H1 (cell line): ENCODE data around the gene GPX4. TPM values are rescaled to one million over a fixed set of nuclear protein-coding genes. Genes with fewer than 3 reads are reported as not detected.

Experiments
- CTCF ChIA-PET: fragments of 300-600 bp; sonication (Branson Sonifier 250); formaldehyde crosslinking; loops from one replicate; lab custom pipeline; 2021; ENCODE audit not compliant: partially characterized antibody; lab: Charles Lee
- POLR2A ChIA-PET: fragments of 300-600 bp; sonication (Branson Sonifier 250); formaldehyde crosslinking; loops from one replicate; lab custom pipeline; 2021; ENCODE audit warnings: inconsistent platforms; ENCODE audit not compliant: partially characterized antibody; lab: Charles Lee
- DNase-seq, 2 experiments: peaks; one replicate each; pipeline versions ENCODE4 v3.0.0 to v3.0.0-alpha.2; 2010 to 2022; ENCODE audit warnings: low spot score in 2 of 2, low read depth in 1 of 2, mixed read lengths in 1 of 2
- FAIRE-seq: peaks from 2 replicates; lab custom pipeline; 2011; peaks lifted over from hg19 to GRCh38; lab: Jason Lieb, UNC
- H2AFZ ChIP-seq: 2 replicates; pipeline ENCODE4 v1.8.1; 2012; ENCODE audit warnings: low read length, inconsistent platforms
- H2AK5ac ChIP-seq: 2 replicates; pipeline ENCODE4 v1.6.1; 2013; ENCODE audit warnings: low read depth, low read length
- H2BK120ac ChIP-seq: replicated peaks from 2 replicates; pipeline ENCODE3; 2013; ENCODE audit warnings: low read depth, low read length, inconsistent platforms
- H2BK12ac ChIP-seq: 2 replicates; pipeline ENCODE4 v1.6.1; 2013; ENCODE audit warnings: low read depth, low read length
- H2BK15ac ChIP-seq: 2 replicates; pipeline ENCODE4 v1.6.1; 2013; ENCODE audit warnings: low read length
- H2BK20ac ChIP-seq: 2 replicates; pipeline ENCODE4 v1.6.1; 2013; ENCODE audit warnings: low read length
- H2BK5ac ChIP-seq: 2 replicates; pipeline ENCODE4 v1.6.1; 2013; ENCODE audit warnings: low read depth, low read length
- H3K14ac ChIP-seq: 2 replicates; pipeline ENCODE4 v1.6.1; 2013; ENCODE audit warnings: inconsistent platforms; ENCODE audit not compliant: insufficient read length
- H3K18ac ChIP-seq: 2 replicates; pipeline ENCODE4 v1.6.1; 2013; ENCODE audit warnings: low read length; ENCODE audit errors: extremely low read depth
- H3K23ac ChIP-seq: 2 replicates; pipeline ENCODE4 v1.6.1; 2013; ENCODE audit warnings: inconsistent platforms; ENCODE audit not compliant: insufficient read length
- H3K23me2 ChIP-seq: 2 replicates; pipeline ENCODE4 v1.6.1; 2013; ENCODE audit warnings: low read depth, low read length
- H3K27ac ChIP-seq: 2 replicates; pipeline ENCODE4 v1.6.1; 2011; ENCODE audit warnings: low read depth, low read length, inconsistent platforms
- H3K27me3 ChIP-seq, 4 experiments: replicated peaks in 1 of 4; 1 replicate in 1 of 4; 2 replicates in 3 of 4; pipeline versions ENCODE4 v1.6.1 to v1.8.1; 2011 to 2013; ENCODE audit warnings: low read length in 3 of 4, mild to moderate bottlenecking in 3 of 4, inconsistent platforms in 2 of 4, mixed read lengths in 2 of 4, moderate library complexity in 1 of 4; ENCODE audit not compliant: control insufficient read depth in 3 of 4, insufficient read depth in 3 of 4; ENCODE audit errors: extremely low read depth in 1 of 4
- H3K36me3 ChIP-seq, 4 experiments: 2 replicates each; pipeline versions ENCODE4 v1.6.1 to v1.8.1; 2011 to 2013; ENCODE audit warnings: mild to moderate bottlenecking in 4 of 4, low read length in 3 of 4, moderate library complexity in 2 of 4, control low read depth in 1 of 4, inconsistent platforms in 1 of 4; ENCODE audit not compliant: insufficient read depth in 4 of 4, control insufficient read depth in 2 of 4
- H3K4ac ChIP-seq: replicated peaks from 2 replicates; pipeline ENCODE3; 2013; ENCODE audit warnings: low read length, low read depth, mixed read lengths, inconsistent platforms; ENCODE audit not compliant: insufficient read length
- H3K4me1 ChIP-seq, 4 experiments: replicated peaks in 1 of 4; 1 replicate in 1 of 4; 2 replicates in 3 of 4; pipeline versions ENCODE4 v1.6.1 to v1.8.1; 2011 to 2013; ENCODE audit warnings: low read length in 3 of 4, inconsistent platforms in 2 of 4, mixed read lengths in 1 of 4; ENCODE audit not compliant: insufficient read depth in 4 of 4, control insufficient read depth in 3 of 4
- H3K4me2 ChIP-seq, 2 experiments: 2 replicates each; pipeline versions ENCODE4 v1.6.1 to v1.8.1; 2011 to 2013; ENCODE audit warnings: low read depth in 2 of 2, low read length in 2 of 2, control low read depth in 1 of 2, inconsistent platforms in 1 of 2, mild to moderate bottlenecking in 1 of 2; ENCODE audit not compliant: insufficient read depth in 1 of 2
- H3K4me3 ChIP-seq, 4 experiments: fragments of 200-600, 300-600 bp in 1 of 4; sonication (generic), shearing (Covaris generic), sonication (Bioruptor Twin) in 1 of 4; 2 replicates each; pipeline versions ENCODE4 v1.5.1 to v1.8.1; 2011 to 2016; ENCODE audit warnings: low read length in 4 of 4, low read depth in 3 of 4, control low read depth in 2 of 4, inconsistent platforms in 2 of 4, mild to moderate bottlenecking in 2 of 4, mixed read lengths in 1 of 4, moderate library complexity in 1 of 4; ENCODE audit not compliant: insufficient read depth in 2 of 4; ENCODE audit errors: extremely low read depth in 1 of 4
- H3K56ac ChIP-seq: replicated peaks from 2 replicates; pipeline ENCODE3; 2013; ENCODE audit warnings: low read depth, mild to moderate bottlenecking, mixed read lengths, low read length, inconsistent platforms; ENCODE audit not compliant: insufficient read length
- H3K79me1 ChIP-seq: 2 replicates; pipeline ENCODE4 v1.6.1; 2013; ENCODE audit warnings: low read depth, low read length, control low read depth
- H3K79me2 ChIP-seq, 2 experiments: 2 replicates each; pipeline versions ENCODE4 v1.6.1 to v1.8.1; 2012 to 2013; ENCODE audit warnings: low read length in 2 of 2, mild to moderate bottlenecking in 2 of 2, inconsistent platforms in 1 of 2; ENCODE audit not compliant: insufficient read depth in 2 of 2, control insufficient read depth in 1 of 2
- H3K9ac ChIP-seq, 4 experiments: replicated peaks in 1 of 4; 1 replicate in 1 of 4; 2 replicates in 3 of 4; pipeline versions ENCODE4 v1.6.1 to v1.8.1; 2011 to 2013; ENCODE audit warnings: low read depth in 3 of 4, low read length in 3 of 4, control low read depth in 2 of 4, mild to moderate bottlenecking in 2 of 4, moderate library complexity in 2 of 4, inconsistent platforms in 1 of 4; ENCODE audit errors: extremely low read depth in 1 of 4
- H3K9me3 ChIP-seq, 2 experiments: 2 replicates each; pipeline versions ENCODE4 v1.6.1 to v1.8.1; 2012 to 2013; ENCODE audit warnings: mild to moderate bottlenecking in 2 of 2, moderate library complexity in 2 of 2, control low read depth in 1 of 2, inconsistent platforms in 1 of 2, low read depth in 1 of 2, low read length in 1 of 2, mixed read lengths in 1 of 2; ENCODE audit not compliant: insufficient read depth in 2 of 2
- H4K20me1 ChIP-seq, 2 experiments: replicated peaks in 1 of 2; 2 replicates each; pipeline versions ENCODE3 to v1.8.1; 2011 to 2013; ENCODE audit warnings: inconsistent platforms in 2 of 2, low read length in 2 of 2, mild to moderate bottlenecking in 1 of 2; ENCODE audit not compliant: insufficient read depth in 2 of 2, control insufficient read depth in 1 of 2
- H4K5ac ChIP-seq: 2 replicates; pipeline ENCODE4 v1.6.1; 2013; ENCODE audit warnings: low read length, low read depth, mixed read lengths, inconsistent platforms; ENCODE audit not compliant: insufficient read length
- H4K8ac ChIP-seq: 2 replicates; pipeline ENCODE4 v1.8.0; 2013; ENCODE audit warnings: mild to moderate bottlenecking, moderate library complexity, low read length, inconsistent platforms; ENCODE audit not compliant: insufficient read depth; ENCODE audit errors: extremely low read depth
- H4K91ac ChIP-seq: replicated peaks from 2 replicates; pipeline ENCODE3; 2013; ENCODE audit warnings: low read length, mixed read lengths, inconsistent platforms; ENCODE audit not compliant: insufficient read length
- WGBS, 2 experiments: shearing (Covaris generic) in 1 of 2; methylation state at CpG; one replicate each; pipeline versions ENCODE4 v1.1.6 to v1.1.7; 2013 to 2015; ENCODE audit warnings: low lambda C conversion rate in 2 of 2, mixed read lengths in 2 of 2, inconsistent platforms in 1 of 2, low coverage in 1 of 2, missing lambda C conversion rate in 1 of 2; ENCODE audit not compliant: insufficient replicate concordance in 2 of 2, insufficient coverage in 1 of 2, insufficient read length in 1 of 2; ENCODE audit errors: extremely low coverage in 1 of 2, missing lambda C conversion rate in 1 of 2; 5-methylcytosine and 5-hydroxymethylcytosine counted together
- polyA plus RNA-seq, 7 experiments: library from polyadenylated mRNA; depleted of rRNA in 3 of 7; stranded (reverse) in 5 of 7; unstranded in 2 of 7; fragments of >200 nt in 5 of 7; fragments of 200-250 nt in 2 of 7; gene quantifications; 1 replicate in 5 of 7; 2 replicates in 1 of 7; 4 replicates in 1 of 7; pipeline versions ENCODE4 v1.2.1 to v1.2.3, GENCODE V29; 2011 to 2013; ENCODE audit warnings: missing spikeins in 2 of 7, mixed read lengths in 2 of 7
- total RNA-seq: library from RNA; stranded (reverse); fragmentation: NEBNext Ultra II Directional; extraction: Animal tissue kit (Norgen Biotek cat#: 25700); gene quantifications from 2 replicates; pipeline ENCODE4 v1.2.1, GENCODE V29; 2021
- TF ChIP-seq, protein P1 (sequence below): IDR thresholded peaks from 2 replicates; pipeline ENCODE4 v1.6.1; 2012; ENCODE audit warnings: inconsistent platforms
- TF ChIP-seq, protein P2 (sequence below), 3 experiments: IDR thresholded peaks; 1 replicate in 2 of 3; 2 replicates in 1 of 3; pipeline versions ENCODE4 v1.5.1 to v1.6.1; 2011; ENCODE audit warnings: low read length in 3 of 3, mild to moderate bottlenecking in 3 of 3, inconsistent platforms in 2 of 3, low read depth in 1 of 3, moderate library complexity in 1 of 3; ENCODE audit not compliant: insufficient read depth in 1 of 3; ENCODE audit errors: control extremely low read depth in 1 of 3

The GPX4 gene
- total and polyA plus RNA-seq, 2 of the 8 experiments (the other 6 are each of a cell fraction or from before 2014, with no cell fraction given), result 342 to 693 TPM

DNA sequence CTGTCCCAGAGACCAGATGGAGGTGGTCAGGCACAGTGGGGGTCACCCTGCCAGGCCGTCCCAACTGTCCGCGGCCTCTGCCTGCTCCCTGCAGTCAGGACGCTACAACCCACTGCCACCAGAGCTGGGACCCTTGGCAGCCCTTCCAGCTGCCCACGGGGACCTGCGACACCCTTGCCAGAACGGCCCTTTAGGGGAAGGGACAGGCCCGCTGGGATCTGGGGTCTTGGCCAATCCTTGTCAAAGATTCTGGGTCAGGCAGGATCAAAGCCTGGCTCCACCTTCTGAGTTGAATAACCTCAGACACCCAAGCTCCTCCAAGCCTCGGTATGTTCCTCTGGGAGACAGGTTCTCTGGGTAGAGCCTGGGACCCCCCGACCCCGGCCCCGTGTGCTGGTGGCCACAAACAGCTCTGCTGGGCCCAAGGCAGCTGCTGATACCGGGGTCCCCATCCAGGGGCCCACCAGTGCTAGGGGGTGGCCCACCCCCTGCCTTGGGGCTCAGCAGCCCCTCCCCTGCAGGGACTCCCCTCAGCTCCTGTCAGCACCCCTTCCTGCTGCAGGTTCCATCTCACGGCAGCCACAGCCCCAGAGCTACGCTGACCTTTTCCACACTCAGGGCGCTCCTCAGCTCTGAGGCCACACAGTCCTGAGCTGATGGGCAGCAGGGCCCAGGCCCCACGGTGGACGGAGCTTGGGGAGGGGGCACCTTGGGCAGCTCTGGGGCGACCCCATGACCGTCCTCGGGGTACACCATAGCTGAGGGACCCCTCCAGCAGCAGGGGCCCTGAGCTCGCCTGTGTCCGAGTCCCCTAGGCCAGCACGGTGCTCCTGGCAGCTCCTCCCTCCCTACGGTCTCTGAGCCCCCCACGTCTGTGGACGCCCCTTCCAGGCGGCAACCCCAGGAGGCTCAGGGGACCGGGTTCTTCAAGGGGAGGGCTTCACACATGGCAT is 51.8 kb downstream of the GPX4 start:
- no peak overlapping the region for H3K9ac ChIP-seq
- no peak overlapping the region for H3K4ac ChIP-seq
- no peak overlapping the region for H2BK12ac ChIP-seq
- H3K4me3 ChIP-seq, result no peak overlapping the region
- peaks cover 0 to 15% of the 10 kb centered on the region in 2 experiments for H4K20me1 ChIP-seq
- H2AK5ac ChIP-seq, result no peak overlapping the region
- H3K23me2 ChIP-seq, result no peaks in the 10 kb centered on the region
- peaks cover 0 to 12% (median 0%) of the 10 kb centered on the region in 4 experiments; a peak in 1 of 8 replicates for H3K36me3 ChIP-seq
- no peaks in the 10 kb centered on the region for H3K9me3 ChIP-seq
- H4K91ac ChIP-seq, result no peak overlapping the region
- no peaks in the 10 kb centered on the region for H3K27me3 ChIP-seq
- no peak overlapping the region for H2BK15ac ChIP-seq
- H3K18ac ChIP-seq, result no peak overlapping the region
- H4K5ac ChIP-seq, result no peak overlapping the region
- H3K27ac ChIP-seq, result no peak overlapping the region; the same call in 1 of the 2 replicates
- H2AFZ ChIP-seq, result no peak overlapping the region
- H3K56ac ChIP-seq, result no peak overlapping the region
- H4K8ac ChIP-seq, result peak overlapping the region; percentile 68
- 95% methylated on average over 27 of the region's 29 CpGs; no CpG with 5 or more reads in 1 of the 2 experiments for WGBS, 2 experiments
- ChIA-PET CTCF (interaction anchor here (0.6 to 3.1 kb wide), 8 partner anchors 11 to 68 kb away, joined by 3 to 9 read pairs (median 5); no protein-coding TSS in a partner anchor), POLR2A (interaction anchor here (0.8 to 1.8 kb wide), 10 partner anchors 8 to 160 kb away, joined by 3 to 6 read pairs (median 4); partner anchors contain the start of gene CIRBP)
- no peak overlapping the region for H3K4me2 ChIP-seq
- no peak overlapping the region for H3K23ac ChIP-seq
- H3K79me2 ChIP-seq, result peaks cover 0 to 6% of the 10 kb centered on the region in 2 experiments; a peak in 1 of 4 replicates
- TF ChIP-seq, protein P1, sequence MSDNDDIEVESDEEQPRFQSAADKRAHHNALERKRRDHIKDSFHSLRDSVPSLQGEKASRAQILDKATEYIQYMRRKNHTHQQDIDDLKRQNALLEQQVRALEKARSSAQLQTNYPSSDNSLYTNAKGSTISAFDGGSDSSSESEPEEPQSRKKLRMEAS, result no peak
- TF ChIP-seq, protein P2, sequence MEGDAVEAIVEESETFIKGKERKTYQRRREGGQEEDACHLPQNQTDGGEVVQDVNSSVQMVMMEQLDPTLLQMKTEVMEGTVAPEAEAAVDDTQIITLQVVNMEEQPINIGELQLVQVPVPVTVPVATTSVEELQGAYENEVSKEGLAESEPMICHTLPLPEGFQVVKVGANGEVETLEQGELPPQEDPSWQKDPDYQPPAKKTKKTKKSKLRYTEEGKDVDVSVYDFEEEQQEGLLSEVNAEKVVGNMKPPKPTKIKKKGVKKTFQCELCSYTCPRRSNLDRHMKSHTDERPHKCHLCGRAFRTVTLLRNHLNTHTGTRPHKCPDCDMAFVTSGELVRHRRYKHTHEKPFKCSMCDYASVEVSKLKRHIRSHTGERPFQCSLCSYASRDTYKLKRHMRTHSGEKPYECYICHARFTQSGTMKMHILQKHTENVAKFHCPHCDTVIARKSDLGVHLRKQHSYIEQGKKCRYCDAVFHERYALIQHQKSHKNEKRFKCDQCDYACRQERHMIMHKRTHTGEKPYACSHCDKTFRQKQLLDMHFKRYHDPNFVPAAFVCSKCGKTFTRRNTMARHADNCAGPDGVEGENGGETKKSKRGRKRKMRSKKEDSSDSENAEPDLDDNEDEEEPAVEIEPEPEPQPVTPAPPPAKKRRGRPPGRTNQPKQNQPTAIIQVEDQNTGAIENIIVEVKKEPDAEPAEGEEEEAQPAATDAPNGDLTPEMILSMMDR (IDR thresholded peaks at IDR 0.05; ENCODE audit: control extremely low read depth in 1 of 3, insufficient read depth in 1 of 3, low read depth in 1 of 3, low read length in 3 of 3), result no peak
- FAIRE-seq, result no peak
- no peak overlapping the region for H2BK120ac ChIP-seq
- H3K4me1 ChIP-seq, result peaks cover 0 to 4% (median 0%) of the 10 kb centered on the region in 4 experiments; a peak in 2 of 7 replicates
- DNase-seq, result no peak
- H3K14ac ChIP-seq, result no peak overlapping the region
- peaks cover 9% of the 10 kb centered on the region for H3K79me1 ChIP-seq
- H2BK20ac ChIP-seq, result no peak overlapping the region
- H2BK5ac ChIP-seq, result no peak overlapping the region
